HCT116 (cell line): ENCODE results near the gene NEU4. TPM values are rescaled to one million over a fixed set of nuclear protein-coding genes. Genes with fewer than 3 reads are reported as not detected.

Experiments
- ATAC-seq: fragments of 200-7000 bp; cut with Tn5 transposase; 2 replicates; pipeline ENCODE4 v1.9.1; 2020; ENCODE audit warnings: mild to moderate bottlenecking, moderate library complexity
- BruUV-seq: library from RNA; stranded (reverse); fragments of 400-500 nt; replicated peaks from 2 replicates; lab custom pipeline; 2021; lab: Mats Ljungman, UMichigan
- CTCF ChIA-PET: fragments of 300-600 bp; sonication (Branson Sonifier 250); formaldehyde crosslinking; loops from one replicate; lab custom pipeline; 2021; ENCODE audit warnings: antibody characterized with exemption; lab: Charles Lee
- POLR2A ChIA-PET: fragments of 300-600, 350-600 bp; sonication (Branson Sonifier 250); formaldehyde crosslinking; loops from one replicate; lab custom pipeline; 2021; ENCODE audit warnings: antibody characterized with exemption; lab: Charles Lee
- RAD21 ChIA-PET, 2 experiments: fragments of 300-600 bp; sonication (Branson Sonifier 250); formaldehyde crosslinking; loops; one replicate each; lab custom pipeline; 2023; ENCODE audit warnings: low total read pairs in 2 of 2; ENCODE audit not compliant: uncharacterized antibody in 2 of 2, unreplicated experiment in 2 of 2, low non-redundant PET in 1 of 2; lab: Charles Lee
- DNase-seq: peaks from one replicate; pipeline ENCODE4 v3.0.0-alpha.2; 2010; ENCODE audit warnings: low read depth, low spot score
- H2AFZ ChIP-seq: fragments of 200-600 bp; shearing (Covaris generic), sonication (generic); 2 replicates; pipeline ENCODE4 v1.6.1; 2017; ENCODE audit warnings: low read depth, mixed run types, mixed read lengths, antibody characterized with exemption, low read length; ENCODE audit not compliant: poor library complexity, severe bottlenecking
- H3K27ac ChIP-seq: 2 replicates; pipeline ENCODE4 v1.5.1; 2012; ENCODE audit warnings: low read depth, low read length
- H3K27me3 ChIP-seq: fragments of 200-600 bp; sonication (generic); 2 replicates; pipeline ENCODE4 v1.6.1; 2016; ENCODE audit warnings: mixed run types, low read length, mixed read lengths; ENCODE audit not compliant: insufficient read depth
- H3K36me3 ChIP-seq, 2 experiments: fragments of 200-500 bp in 1 of 2; fragments of 200-600 bp in 1 of 2; sonication (Bioruptor generic) in 1 of 2; sonication (generic) in 1 of 2; 2 replicates each; pipeline versions ENCODE4 v1.5.1 to v1.6.1; 2014 to 2016; ENCODE audit warnings: low read length in 2 of 2, inconsistent platforms in 1 of 2, mixed read lengths in 1 of 2, mixed run types in 1 of 2; ENCODE audit not compliant: insufficient read depth in 2 of 2, control insufficient read depth in 1 of 2
- H3K4me1 ChIP-seq, 2 experiments: fragments of 200-600 bp in 1 of 2; sonication (generic) in 1 of 2; 2 replicates each; pipeline versions ENCODE4 v1.5.1 to v1.6.1; 2012 to 2017; ENCODE audit warnings: low read length in 2 of 2, inconsistent platforms in 1 of 2, mild to moderate bottlenecking in 1 of 2, mixed read lengths in 1 of 2, mixed run types in 1 of 2, moderate library complexity in 1 of 2; ENCODE audit not compliant: insufficient read depth in 2 of 2, control insufficient read depth in 1 of 2
- H3K4me2 ChIP-seq: fragments of 200-600 bp; sonication (generic); 2 replicates; pipeline ENCODE4 v1.6.1; 2017; ENCODE audit warnings: mixed run types, low read length, mixed read lengths
- H3K4me3 ChIP-seq, 2 experiments: fragments of 200-600 bp in 1 of 2; sonication (generic) in 1 of 2; replicated peaks in 1 of 2; 2 replicates each; pipeline ENCODE4 v1.5.1; 2011 to 2016; ENCODE audit warnings: low read length in 2 of 2, control low read depth in 1 of 2, low read depth in 1 of 2, mild to moderate bottlenecking in 1 of 2, mixed read lengths in 1 of 2, mixed run types in 1 of 2
- H3K79me2 ChIP-seq: fragments of 200-600 bp; sonication (generic); 2 replicates; pipeline ENCODE4 v1.6.1; 2017; ENCODE audit warnings: mild to moderate bottlenecking, mixed run types, low read length, moderate library complexity, mixed read lengths; ENCODE audit not compliant: insufficient read depth
- H3K9ac ChIP-seq: fragments of 200-600 bp; sonication (generic); 2 replicates; pipeline ENCODE4 v1.6.1; 2016; ENCODE audit warnings: low read length, mixed read lengths
- H3K9me2 ChIP-seq: fragments of 200-600 bp; sonication (generic), shearing (Covaris generic); 2 replicates; pipeline ENCODE4 v1.6.1; 2017; ENCODE audit warnings: mixed run types, mild to moderate bottlenecking, moderate library complexity; ENCODE audit not compliant: insufficient read depth
- H3K9me3 ChIP-seq, 2 experiments: fragments of 200-500 bp in 1 of 2; fragments of 200-600 bp in 1 of 2; sonication (Bioruptor generic) in 1 of 2; sonication (generic) in 1 of 2; 2 replicates each; pipeline ENCODE4 v1.6.1; 2014 to 2017; ENCODE audit warnings: low read length in 2 of 2, mixed read lengths in 2 of 2, inconsistent platforms in 1 of 2, low read depth in 1 of 2, mild to moderate bottlenecking in 1 of 2, mixed run types in 1 of 2, moderate library complexity in 1 of 2; ENCODE audit not compliant: control insufficient read depth in 1 of 2, insufficient read depth in 1 of 2
- H4K20me1 ChIP-seq: fragments of 200-600 bp; sonication (generic), shearing (Covaris generic); 2 replicates; pipeline ENCODE4 v1.6.1; 2017; ENCODE audit warnings: mixed run types, mild to moderate bottlenecking, moderate library complexity; ENCODE audit not compliant: insufficient read depth
- CTCF ChIP-seq, 3 experiments: fragments of 200-600 bp in 1 of 3; sonication (generic) in 1 of 3; IDR thresholded peaks in 2 of 3; conservative IDR thresholded peaks in 1 of 3; 2 replicates each; pipeline ENCODE4 v1.5.1; 2012 to 2017; ENCODE audit warnings: low read depth in 2 of 3, low read length in 2 of 3, antibody characterized with exemption in 1 of 3, borderline replicate concordance in 1 of 3, control low read depth in 1 of 3, mild to moderate bottlenecking in 1 of 3, mixed read lengths in 1 of 3, mixed run types in 1 of 3, moderate library complexity in 1 of 3; ENCODE audit not compliant: insufficient read depth in 1 of 3
- ELF1 ChIP-seq: IDR thresholded peaks from 2 replicates; pipeline ENCODE4 v1.6.1; 2012; ENCODE audit warnings: low read depth, borderline replicate concordance
- MAX ChIP-seq: IDR thresholded peaks from 2 replicates; pipeline ENCODE4 v1.6.1; 2012
- REST ChIP-seq: IDR thresholded peaks from 2 replicates; pipeline ENCODE4 v1.6.1; 2012; ENCODE audit warnings: low read depth
- SIN3A ChIP-seq: IDR thresholded peaks from 2 replicates; pipeline ENCODE4 v1.6.1; 2012; ENCODE audit warnings: low read depth
- SRF ChIP-seq: IDR thresholded peaks from 2 replicates; pipeline ENCODE4 v1.6.1; 2012; ENCODE audit warnings: low read depth
- ZBTB33 ChIP-seq: IDR thresholded peaks from 2 replicates; pipeline ENCODE4 v1.6.1; 2011; ENCODE audit warnings: mild to moderate bottlenecking, low read length, moderate library complexity; ENCODE audit not compliant: insufficient replicate concordance; ENCODE audit errors: extremely low read depth
- ZNF274 ChIP-seq: fragments of 200-500 bp; sonication (Bioruptor generic); IDR thresholded peaks from 2 replicates; pipeline ENCODE4 v1.6.1; 2014; ENCODE audit warnings: mild to moderate bottlenecking, low read depth, low read length, inconsistent platforms
- intact Hi-C: fragments of 100-400 bp; cut with micrococcal nuclease; formaldehyde crosslinking; loops from 2 replicates; pipeline ENCODE4 v1.10.0; 2022
- total RNA-seq: library from RNA; stranded (reverse); gene quantifications from one replicate; pipeline ENCODE4 v1.2.1, GENCODE V29; 2021; ENCODE audit not compliant: unreplicated experiment

NEU4 gene
- total RNA-seq, 1 experiment from 2014 or later: 0.34 TPM

- no peak; the same call in 1 of the 2 replicates for ATAC-seq
- no peaks in the 10 kb centered on the region for H3K36me3 ChIP-seq
- no peaks in the 10 kb centered on the region for H3K9me3 ChIP-seq
- H3K4me2 ChIP-seq: no peak overlapping the region
- no peak overlapping the region for H3K27ac ChIP-seq
- CTCF ChIA-PET: no interaction called here
- no peak for DNase-seq
- H3K79me2 ChIP-seq: no peaks in the 10 kb centered on the region
- H2AFZ ChIP-seq: no peak overlapping the region
- POLR2A ChIA-PET: no interaction called here
- intact Hi-C loops: no loop called here
- no TSS peak for BruUV-seq
- H3K4me1 ChIP-seq: no peaks in the 10 kb centered on the region
- H3K27me3 ChIP-seq: no peaks in the 10 kb centered on the region
- H3K9me2 ChIP-seq: no peaks in the 10 kb centered on the region
- H3K9ac ChIP-seq: no peak overlapping the region
- RAD21 ChIA-PET: no interaction called here
- H3K4me3 ChIP-seq: no peak overlapping the region
- H4K20me1 ChIP-seq: no peaks in the 10 kb centered on the region
- TF ChIP-seq REST (no peak), MAX (no peak), ZBTB33 (no peak), SIN3A (no peak), SRF (no peak), ELF1 (no peak), CTCF (IDR thresholded peaks at IDR 0.05 in 2 of 3, conservative IDR thresholded peaks at IDR 0.05 in 1 of 3; ENCODE audit: borderline replicate concordance in 1 of 3, insufficient read depth in 1 of 3, low read depth in 2 of 3, low read length in 2 of 3) (no peak), ZNF274 (no peak)
Observed at GRCh38 chr2:241798081-241798630, 10.8 kb upstream of the NEU4 start.
